Left renal pelvis (tissue), 4 donors: ENCODE data around the gene PLEKHG2. TPM values are rescaled to one million over a fixed set of nuclear protein-coding genes. Genes with fewer than 3 reads are reported as not detected.

Experiments used
- DNase-seq, 4 donors: peaks; one replicate each; pipeline ENCODE4 v3.0.0-alpha.2; 2013; ENCODE audit warnings: low read depth in 4 of 4, low spot score in 3 of 4
- polyA plus RNA-seq, 4 donors: library from polyadenylated mRNA; unstranded; fragments of 120-200 nt; gene quantifications; one replicate each; pipeline ENCODE4 v1.2.1, GENCODE V29; 2013; ENCODE audit not compliant: insufficient read length in 4 of 4

Gene PLEKHG2
- polyA plus RNA-seq, 4 donors, result 67.3 to 130 (median 90.1) TPM

DNA sequence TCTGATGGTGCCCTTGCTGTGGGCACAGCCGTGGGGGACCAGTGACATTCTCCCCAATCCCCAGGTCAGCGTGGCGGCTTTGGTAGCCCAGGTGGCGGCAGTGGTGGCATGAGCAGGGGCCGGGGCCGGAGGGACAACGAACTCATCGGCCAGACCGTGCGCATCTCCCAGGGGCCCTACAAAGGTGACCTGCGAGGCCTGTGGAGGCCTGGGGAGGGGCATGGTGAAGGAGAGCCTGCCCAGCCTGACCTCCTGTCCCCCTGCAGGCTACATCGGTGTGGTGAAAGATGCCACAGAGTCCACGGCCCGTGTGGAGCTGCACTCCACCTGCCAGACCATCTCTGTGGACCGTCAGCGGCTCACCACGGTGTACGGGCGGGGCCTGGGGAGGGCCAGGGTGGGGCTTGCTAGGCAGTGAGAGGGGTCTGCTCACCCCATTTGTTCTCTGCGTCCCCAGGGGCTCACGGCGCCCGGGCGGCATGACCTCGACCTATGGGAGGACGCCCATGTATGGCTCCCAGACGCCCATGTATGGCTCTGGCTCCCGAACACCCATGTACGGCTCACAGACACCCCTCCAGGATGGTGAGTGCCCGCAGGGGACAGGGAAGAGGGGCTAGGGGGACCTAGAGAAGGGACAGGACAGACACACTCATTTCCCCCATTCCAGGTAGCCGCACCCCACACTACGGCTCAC is 60.4 kb downstream of the PLEKHG2 start:
- DNase-seq, result no peak

DNA sequence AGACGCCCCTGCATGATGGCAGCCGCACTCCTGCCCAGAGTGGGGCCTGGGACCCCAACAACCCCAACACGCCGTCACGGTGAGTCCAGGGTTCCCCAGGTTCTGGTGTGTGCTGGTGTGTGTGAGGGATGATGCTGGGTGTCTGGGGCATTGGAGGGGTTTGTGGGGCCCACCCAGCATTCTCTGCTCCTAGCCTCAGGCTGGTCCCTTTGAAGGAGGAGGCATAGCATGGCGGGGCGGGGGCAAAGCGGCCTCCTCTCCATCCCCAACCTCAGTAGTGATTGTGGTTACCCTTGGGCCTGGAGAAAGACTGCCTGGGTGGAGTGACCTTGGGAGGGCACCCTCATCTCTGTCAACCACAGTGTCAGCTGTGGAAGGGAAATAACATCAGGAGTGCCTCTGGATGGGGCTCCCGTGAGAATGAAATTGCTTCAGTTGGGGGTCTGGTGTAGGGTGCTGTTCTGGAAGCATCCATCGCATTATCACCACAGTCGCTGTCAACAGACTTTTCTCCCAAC is 61.0 kb downstream of the PLEKHG2 start:
- no peak for DNase-seq

DNA sequence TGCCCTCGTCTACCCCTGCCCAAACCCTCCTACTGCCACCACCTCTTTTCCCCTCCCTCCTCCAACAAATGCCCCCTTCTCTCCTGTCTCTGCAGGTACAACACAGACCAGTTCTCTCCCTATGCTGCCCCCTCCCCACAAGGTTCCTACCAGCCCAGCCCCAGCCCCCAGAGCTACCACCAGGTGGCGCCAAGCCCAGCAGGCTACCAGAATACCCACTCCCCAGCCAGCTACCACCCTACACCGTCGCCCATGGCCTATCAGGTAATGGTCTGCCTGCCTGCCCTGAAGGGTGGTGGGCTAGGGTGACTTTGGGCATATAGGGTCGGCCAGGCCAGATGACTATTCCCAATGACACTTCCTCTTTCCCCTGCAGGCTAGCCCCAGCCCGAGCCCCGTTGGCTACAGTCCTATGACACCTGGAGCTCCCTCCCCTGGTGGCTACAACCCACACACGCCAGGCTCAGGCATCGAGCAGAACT is 61.7 kb downstream of the PLEKHG2 start:
- peak in 1 of 4 donors; percentile 16 for DNase-seq

DNA sequence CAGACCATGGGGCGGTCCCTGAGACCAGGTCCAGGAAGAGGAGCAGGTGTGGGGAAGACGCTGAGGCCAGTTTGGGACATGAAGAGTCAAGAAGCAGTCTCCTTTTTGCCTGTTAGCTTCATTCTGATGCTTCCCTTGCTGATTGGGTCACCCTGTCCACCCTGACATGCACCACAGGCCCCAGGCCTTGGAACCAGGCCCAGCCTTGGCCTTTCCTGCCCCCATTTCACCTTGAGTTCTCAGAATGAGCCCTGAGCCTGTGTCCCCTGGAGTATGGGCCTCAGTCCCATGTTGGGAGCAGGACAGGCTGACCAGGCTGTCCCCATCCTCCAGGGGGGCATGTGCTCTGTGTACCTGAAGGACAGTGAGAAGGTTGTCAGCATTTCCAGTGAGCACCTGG is 63.3 kb downstream of the PLEKHG2 start:
- no peak for DNase-seq

Other genes starting within 250 kb of the PLEKHG2 start
- 1 to 10 TPM in 2 of 4 donors, under 1 TPM in 2; 0.08 to 3.9 (median 1.1) TPM for gene NCCRP1, start 215.7 kb upstream of the PLEKHG2 start, polyA plus RNA-seq
- not detected for gene SYCN, start 208.4 kb upstream of the PLEKHG2 start, polyA plus RNA-seq
- gene IFNL3, start 167.7 kb upstream of the PLEKHG2 start, polyA plus RNA-seq, result not detected
- under 1 TPM in 1 of 4 donors, not detected in 3; 0.34 TPM for gene IFNL4, start 163.8 kb upstream of the PLEKHG2 start, polyA plus RNA-seq
- not detected for gene IFNL2, start 144.3 kb upstream of the PLEKHG2 start, polyA plus RNA-seq
- gene IFNL1, start 116.3 kb upstream of the PLEKHG2 start, polyA plus RNA-seq, result not detected
- gene LRFN1, start 91.8 kb upstream of the PLEKHG2 start, polyA plus RNA-seq, result 1 to 10 TPM; 1.2 to 2.0 (median 1.7) TPM
- 10 to 100 TPM; 22.1 to 23.8 (median 22.1) TPM for gene GMFG, start 76.6 kb upstream of the PLEKHG2 start, polyA plus RNA-seq
- 100 to 1,000 TPM in 3 of 4 donors, 10 to 100 TPM in 1; 89.6 to 139 (median 111) TPM for gene SAMD4B, start 70.2 kb upstream of the PLEKHG2 start, polyA plus RNA-seq
- 10 to 100 TPM; 53.9 to 76.8 (median 65.2) TPM for gene PAF1, start 21.6 kb upstream of the PLEKHG2 start, polyA plus RNA-seq
- gene MED29, start 21.3 kb upstream of the PLEKHG2 start, polyA plus RNA-seq, result 10 to 100 TPM; 34.1 to 42.3 (median 38.4) TPM
- 100 to 1,000 TPM in 1 of 4 donors, 10 to 100 TPM in 3; 18.4 to 945 (median 37.0) TPM for gene ZFP36, start 5.8 kb upstream of the PLEKHG2 start, polyA plus RNA-seq
- gene RPS16, start 23.3 kb downstream of the PLEKHG2 start, polyA plus RNA-seq, result 1,000 to 10,000 TPM; 1,121 to 1,373 (median 1,329) TPM
- 100 to 1,000 TPM; 112 to 158 (median 132) TPM for gene SUPT5H, start 32.9 kb downstream of the PLEKHG2 start, polyA plus RNA-seq
- 10 to 100 TPM; 48.5 to 94.1 (median 74.2) TPM for gene TIMM50, start 68.2 kb downstream of the PLEKHG2 start, polyA plus RNA-seq
- under 1 TPM; 0.33 to 0.78 (median 0.64) TPM for gene DLL3, start 86.3 kb downstream of the PLEKHG2 start, polyA plus RNA-seq
- gene SELENOV, start 102.5 kb downstream of the PLEKHG2 start, polyA plus RNA-seq, result 1 to 10 TPM; 3.2 to 8.2 (median 5.5) TPM
- gene EID2B, start 120.2 kb downstream of the PLEKHG2 start, polyA plus RNA-seq, result 1 to 10 TPM; 4.2 to 5.3 (median 4.5) TPM
- 10 to 100 TPM; 16.2 to 24.3 (median 20.1) TPM for gene EID2, start 127.5 kb downstream of the PLEKHG2 start, polyA plus RNA-seq
- not detected for gene LGALS13, start 189.9 kb downstream of the PLEKHG2 start, polyA plus RNA-seq
- not detected for gene LGALS16, start 243.2 kb downstream of the PLEKHG2 start, polyA plus RNA-seq